Kidney tubule cell (primary cell): ENCODE results near the gene ATG2B.
A peak's percentile ranks its signal among the peaks of the same experiment; 100 is the strongest.
"Not testable (repeated sequence)": the region's sequence is repeated elsewhere in the genome, so short reads cannot be mapped to it uniquely, and the experiment has no call there.

ENCODE experiments used
- DNase-seq: peaks from one replicate; pipeline ENCODE4 v3.0.0-alpha.2; 2018; ENCODE audit warnings: low spot score

ATG2B gene

GRCh38 chr14:96252323-96252998, 110.7 kb downstream of the ATG2B start:
- DNase-seq = no peak

- no peak for DNase-seq
Measured at GRCh38 chr14:96251656-96252155, 111.4 kb downstream of the ATG2B start.

DNA sequence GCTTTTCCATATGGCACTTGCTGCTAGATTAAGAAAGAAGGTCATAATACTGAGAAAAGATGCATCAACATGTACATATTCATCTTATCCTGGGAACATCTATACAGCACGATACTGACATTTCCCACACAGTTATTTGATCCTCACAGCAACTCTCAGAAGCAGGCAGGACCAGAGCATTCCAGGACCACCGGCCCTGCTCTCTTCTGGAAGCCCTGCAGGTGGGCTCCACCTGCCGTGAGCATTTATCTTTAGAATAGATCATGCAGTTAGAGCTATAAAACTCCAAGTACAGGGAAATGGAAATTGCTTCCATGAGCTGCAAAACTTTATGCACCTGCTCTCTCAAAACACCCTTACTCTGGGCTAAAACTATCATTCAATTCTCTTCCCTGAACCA, 112.7 kb downstream of the ATG2B start:
- no peak for DNase-seq

- no peak for DNase-seq
Measured at GRCh38 chr14:96249029-96249428, 114.1 kb downstream of the ATG2B start.

GRCh38 chr14:96247031-96247430, 116.1 kb downstream of the ATG2B start:
- DNase-seq = peak; percentile 86

DNA sequence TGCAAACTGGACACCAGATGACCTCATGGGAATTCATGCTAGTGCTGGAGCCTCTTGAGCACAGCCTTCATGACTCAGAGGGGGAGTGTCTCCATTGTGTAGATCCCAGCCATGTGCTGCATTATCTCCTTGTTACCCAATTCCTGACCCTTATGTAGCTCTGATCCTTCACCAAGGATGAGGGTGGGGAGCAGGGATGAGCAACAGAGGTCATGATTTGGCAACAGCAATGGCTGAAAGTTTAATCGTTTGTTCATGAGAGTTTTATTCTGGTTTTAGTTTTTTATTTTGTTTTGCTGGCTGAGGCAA, 116.6 kb downstream of the ATG2B start:
- peak; percentile 84 for DNase-seq

DNA sequence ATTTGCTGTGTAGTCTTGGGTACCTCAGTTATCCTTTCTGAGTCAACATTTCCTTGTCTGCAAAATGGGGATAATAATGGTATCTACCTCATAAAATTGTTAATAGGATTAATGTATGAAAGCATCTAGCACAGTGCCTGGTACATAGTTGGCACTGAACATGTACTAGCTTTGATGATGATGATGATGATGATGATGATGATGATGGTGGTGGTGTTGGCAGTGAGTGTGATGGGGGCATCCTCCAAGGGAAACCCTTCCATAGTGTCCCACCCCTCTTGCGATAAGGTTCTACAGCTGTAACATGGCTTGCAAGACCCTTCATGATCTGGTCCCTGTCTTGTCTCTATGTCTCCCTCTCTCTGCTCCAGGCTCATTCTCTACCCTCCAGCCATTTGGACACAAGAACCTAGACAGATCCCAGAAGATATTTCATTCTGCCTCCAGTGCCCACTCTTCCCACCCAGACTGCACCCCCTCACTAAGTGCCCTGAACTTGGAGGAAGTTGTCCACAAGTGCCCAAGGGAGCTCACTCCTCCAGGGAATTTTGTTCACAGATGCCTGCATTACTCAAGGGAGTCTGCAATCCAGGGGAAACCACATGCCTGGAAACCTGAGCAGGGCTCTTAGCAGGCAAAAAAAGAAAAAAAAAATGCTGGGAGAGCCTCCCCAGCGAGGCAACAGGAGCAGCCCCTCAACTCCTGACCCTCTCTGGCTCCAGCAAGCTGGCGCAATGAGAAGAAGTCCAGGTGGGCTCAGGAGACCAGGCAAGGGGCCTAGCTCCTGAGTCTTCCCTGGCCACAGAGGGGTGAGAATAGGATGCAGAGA, 117.2 kb downstream of the ATG2B start:
- peak; percentile 44 for DNase-seq

DNA sequence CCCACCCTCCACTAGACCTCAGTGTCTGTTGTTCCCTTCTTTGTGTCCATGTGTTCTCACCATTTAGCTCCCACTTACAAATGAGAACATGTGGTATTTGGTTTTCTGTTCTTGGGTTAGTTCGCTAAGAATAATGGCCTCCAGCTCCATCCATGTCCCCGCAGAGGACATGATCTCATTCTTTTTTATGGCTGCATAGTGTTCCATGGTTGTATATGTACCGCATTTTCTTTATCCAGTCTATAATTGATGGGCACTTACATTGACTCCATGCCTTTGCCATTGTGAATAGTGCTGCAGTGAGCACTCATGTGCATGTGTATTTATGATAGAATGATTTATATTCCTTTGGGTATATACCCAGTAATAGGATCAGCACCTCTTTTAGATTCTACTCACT, 118.1 kb downstream of the ATG2B start:
- not testable (repeated sequence) for DNase-seq

DNA sequence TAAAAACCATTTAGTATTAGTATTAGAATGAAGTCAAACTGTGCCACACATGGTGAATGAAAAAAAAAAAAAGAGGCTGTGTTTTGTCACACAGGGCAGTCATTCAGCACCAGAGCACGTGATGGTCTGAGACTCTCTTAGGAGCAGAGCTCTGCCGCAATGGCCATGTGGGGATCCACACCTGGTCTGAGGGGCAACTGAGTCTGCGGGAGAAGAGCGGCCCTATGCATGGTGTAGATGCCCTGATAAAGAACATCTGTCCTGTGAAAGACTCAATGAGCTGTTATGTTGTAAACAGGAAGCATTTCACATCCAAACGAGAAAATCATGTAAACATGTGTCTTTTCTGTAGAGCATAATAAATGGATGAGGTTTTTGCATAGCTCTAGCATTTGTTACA, 119.4 kb downstream of the ATG2B start:
- no peak for DNase-seq

DNA sequence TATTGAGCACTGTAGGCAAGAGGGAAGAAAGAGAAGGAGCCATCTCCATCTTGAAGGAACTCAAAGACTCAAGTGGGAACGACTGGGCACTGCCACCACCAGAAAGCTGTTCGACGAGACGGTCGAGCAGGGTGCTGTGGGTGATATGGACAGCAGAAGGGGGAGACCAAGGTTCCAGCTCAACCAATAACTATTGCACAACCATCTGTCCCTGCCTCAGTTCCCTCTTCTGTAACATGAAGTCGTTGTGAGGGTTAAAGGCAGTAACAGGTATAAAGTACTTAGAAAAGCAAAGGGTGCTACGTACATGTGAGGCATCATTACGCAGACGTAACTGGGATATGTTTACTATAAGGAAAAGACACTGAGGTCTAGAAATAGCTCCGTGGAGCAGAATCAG, 121.0 kb downstream of the ATG2B start:
- DNase-seq = no peak

- no peak for DNase-seq
Measured at GRCh38 chr14:96240641-96241040, 122.5 kb downstream of the ATG2B start.

DNA sequence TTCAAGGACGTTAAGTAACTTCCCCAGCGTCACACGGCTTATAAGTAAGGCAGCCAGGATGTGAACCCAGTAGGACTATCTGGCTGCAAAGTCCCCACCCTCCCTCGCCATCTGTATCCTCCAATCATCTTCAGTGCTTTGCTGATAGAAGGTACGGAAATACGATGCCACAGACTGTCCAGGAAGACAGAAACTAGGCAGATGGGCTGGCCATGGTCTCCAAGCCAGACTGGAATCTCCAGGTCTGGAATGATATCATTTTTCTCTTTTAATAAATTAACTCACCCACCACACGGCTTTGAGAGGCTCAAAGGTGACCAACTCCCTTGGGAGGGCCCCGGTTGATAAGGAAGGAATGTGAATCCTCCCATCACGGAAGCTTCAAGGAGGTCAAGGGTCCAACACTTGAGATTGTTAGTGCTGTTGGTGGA, 123.4 kb downstream of the ATG2B start:
- DNase-seq = no peak

DNA sequence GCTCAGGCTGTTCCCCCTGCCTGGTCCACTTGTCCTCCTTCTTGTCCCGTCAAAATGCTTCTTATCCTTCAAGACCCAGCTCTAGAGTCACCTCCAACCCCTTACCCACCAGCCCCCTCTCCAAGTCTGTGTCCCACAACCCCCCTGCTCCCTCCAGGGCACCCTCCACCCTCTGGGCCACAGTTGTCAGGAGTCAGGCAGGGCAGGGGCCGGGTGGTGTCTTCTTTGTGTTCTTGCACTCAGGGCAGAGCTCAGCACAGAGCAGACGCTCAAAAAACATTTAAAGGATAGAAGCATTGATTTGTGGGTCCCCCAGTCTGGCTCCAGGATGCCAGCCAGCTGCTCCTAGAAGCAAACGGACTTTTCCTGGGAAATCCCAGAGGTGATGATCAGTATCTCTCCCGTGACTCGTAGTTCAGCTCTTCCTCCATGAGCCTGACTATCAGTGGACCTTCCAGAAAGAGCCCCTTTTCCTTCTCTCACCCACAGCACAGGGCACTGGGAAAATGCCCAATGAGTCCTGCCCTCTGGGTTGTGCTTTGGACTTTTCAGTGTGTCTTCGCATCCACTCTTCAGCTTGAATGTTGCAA, 124.4 kb downstream of the ATG2B start:
- no peak for DNase-seq

- DNase-seq = no peak
Measured at GRCh38 chr14:96237641-96238040, 125.5 kb downstream of the ATG2B start.

- no peak for DNase-seq
Measured at GRCh38 chr14:96235426-96235825, 127.7 kb downstream of the ATG2B start.

GRCh38 chr14:96233661-96234060, 129.5 kb downstream of the ATG2B start:
- DNase-seq = peak; percentile 28

DNA sequence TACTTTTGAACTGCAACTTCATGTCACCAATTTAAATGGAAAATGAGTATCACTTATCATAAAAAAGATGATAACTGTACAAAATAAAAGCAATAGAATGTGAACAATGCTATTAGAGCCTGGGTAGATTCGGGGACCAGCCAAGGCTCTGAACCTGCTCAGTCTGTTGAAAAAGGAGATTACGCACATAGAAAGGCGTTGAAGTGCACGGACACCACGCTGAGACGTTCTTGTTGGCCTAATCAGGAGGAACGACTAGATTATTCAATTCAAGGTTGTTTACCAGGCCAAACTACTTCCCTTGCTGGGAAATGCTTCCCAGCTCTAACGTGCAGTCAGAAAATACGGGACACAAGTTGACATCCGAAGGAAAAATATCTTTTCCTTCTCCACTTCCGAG, 130.6 kb downstream of the ATG2B start:
- DNase-seq = no peak

- DNase-seq = no peak
Measured at GRCh38 chr14:96231526-96232130, 131.5 kb downstream of the ATG2B start.

DNA sequence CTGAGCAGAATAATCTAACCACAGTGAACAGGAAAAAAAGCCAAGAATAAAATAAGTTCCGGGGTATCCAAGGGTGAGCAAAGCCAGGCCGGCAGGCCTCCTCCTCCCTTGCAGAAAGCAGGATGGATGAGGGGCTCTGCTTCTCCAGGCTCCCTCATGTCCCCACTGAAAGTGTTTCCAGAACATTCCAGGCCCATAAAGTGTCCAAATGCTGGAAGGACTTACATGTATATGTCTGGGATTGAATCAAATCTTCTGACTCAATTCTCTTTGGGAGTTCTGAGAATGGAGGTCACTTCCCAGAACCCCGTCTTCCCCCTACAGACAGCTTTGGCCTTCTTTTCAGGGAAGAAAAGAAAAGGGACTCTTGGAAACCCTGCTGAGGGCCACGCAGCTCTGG, 132.1 kb downstream of the ATG2B start:
- DNase-seq = no peak

- DNase-seq = no peak
Measured at GRCh38 chr14:96229315-96229714, 133.8 kb downstream of the ATG2B start.
